ENCODE results near the gene UNC13B.

- no peak for TF ChIP-seq CTCF (conservative IDR thresholded peaks at IDR 0.05; ENCODE audit: low read depth, low read length)
- TF ChIP-seq EZH2phosphoT487 (IDR thresholded peaks at IDR 0.05; ENCODE audit: borderline replicate concordance, low read length) = no peak
- TF ChIP-seq EZH2 (IDR thresholded peaks at IDR 0.05; ENCODE audit: low read length, unreplicated experiment) = no peak
These were observed 132.7 kb downstream of the UNC13B start for GRCh38 chr9:35294556-35294955.
